Small intestine (tissue), 7 donors: ENCODE data around the gene MARCHF9. TPM values are rescaled to one million over a fixed set of nuclear protein-coding genes. Genes with fewer than 3 reads are reported as not detected.

Experiments
- DNase-seq, 2 donors: peaks; one replicate each; pipeline versions ENCODE4 v3.0.0 to v3.0.0-alpha.2; 2013
- FAIRE-seq: peaks from 2 replicates; lab custom pipeline; 2012; peaks lifted over from hg19 to GRCh38; lab: Jason Lieb, UNC
- H3K27ac ChIP-seq, 3 donors: one replicate each; pipeline ENCODE4 v1.5.1; 2013; ENCODE audit warnings: low read length in 2 of 3, mild to moderate bottlenecking in 2 of 3, control low read depth in 1 of 3, inconsistent platforms in 1 of 3, low read depth in 1 of 3, moderate library complexity in 1 of 3
- H3K27me3 ChIP-seq, 3 donors: one replicate each; pipeline ENCODE4 v1.6.1; 2013; ENCODE audit warnings: low read length in 3 of 3, inconsistent platforms in 1 of 3; ENCODE audit not compliant: control insufficient read depth in 3 of 3, insufficient read depth in 3 of 3
- H3K36me3 ChIP-seq, 3 donors: one replicate each; pipeline ENCODE4 v1.6.1; 2013; ENCODE audit warnings: low read length in 3 of 3, inconsistent platforms in 1 of 3, low read depth in 1 of 3, mild to moderate bottlenecking in 1 of 3, moderate library complexity in 1 of 3; ENCODE audit not compliant: control insufficient read depth in 3 of 3, insufficient read depth in 2 of 3
- H3K4me1 ChIP-seq, 3 donors: one replicate each; pipeline ENCODE4 v1.6.1; 2013; ENCODE audit warnings: low read length in 2 of 3, inconsistent platforms in 1 of 3, low read depth in 1 of 3, mild to moderate bottlenecking in 1 of 3, moderate library complexity in 1 of 3; ENCODE audit not compliant: control insufficient read depth in 3 of 3, insufficient read depth in 2 of 3
- H3K4me3 ChIP-seq, 3 donors: one replicate each; pipeline ENCODE4 v1.5.1; 2013; ENCODE audit warnings: low read length in 3 of 3, control low read depth in 1 of 3, inconsistent platforms in 1 of 3, low read depth in 1 of 3, mild to moderate bottlenecking in 1 of 3, moderate library complexity in 1 of 3
- H3K9me3 ChIP-seq, 2 donors: one replicate each; pipeline ENCODE4 v1.6.1; 2013; ENCODE audit warnings: low read depth in 1 of 2, low read length in 1 of 2; ENCODE audit not compliant: control insufficient read depth in 2 of 2, insufficient read depth in 1 of 2
- WGBS, 3 donors: extraction: QIAGEN DNeasy Blood & Tissue Kit; methylation state at CpG; one replicate each; pipeline ENCODE4 v1.1.7; 2013; 5-methylcytosine and 5-hydroxymethylcytosine counted together
- polyA plus RNA-seq, 4 donors: library from polyadenylated mRNA; stranded (reverse) in 3 of 4; unstranded in 1 of 4; fragments of 200-250 nt in 3 of 4; fragments of 120-200 nt in 1 of 4; gene quantifications; one replicate each; pipeline versions ENCODE4 v1.2.1 to v1.2.3, GENCODE V29; 2013
- donor health status: healthy with polysubstance abuse.
- donor health status: control.
- donor health status: control.
- donor health status: Bipolar disorder and iron deficiency.
- donor health status: healthy.

MARCHF9 gene
- polyA plus RNA-seq, 4 donors: 8.4 to 29.2 (median 11.4) TPM

- Histone ChIP-seq H3K4me1 (peaks cover under 1 to 3% (median 3%) of the 10 kb centered on the region in 3 donors), H3K36me3 (no peaks in the 10 kb centered on the region), H3K9me3 (peaks cover 0 to 6% of the 10 kb centered on the region in 2 donors), H3K27ac (no peak overlapping the region), H3K4me3 (no peak overlapping the region), H3K27me3 (peaks cover 3 to 79% (median 8%) of the 10 kb centered on the region in 3 donors)
- 19 to 36% (median 34%) methylated on average over 7 of the region's 7 CpGs for WGBS, 3 donors
- no peak for DNase-seq
- no peak for FAIRE-seq
Observed at GRCh38 chr12:57739387-57739786, 15.5 kb upstream of the MARCHF9 start.

GRCh38 chr12:57739914-57740538 lies 14.9 kb upstream of the MARCHF9 start:
- DNase-seq (no peak), FAIRE-seq (no peak)
- H3K36me3 ChIP-seq: no peaks in the 10 kb centered on the region
- no peak overlapping the region for H3K27ac ChIP-seq
- peaks cover 3 to 73% (median 8%) of the 10 kb centered on the region in 3 donors for H3K27me3 ChIP-seq
- 30 to 45% (median 40%) methylated on average over 9 to 10 of the region's 10 CpGs for WGBS, 3 donors
- peaks cover 0 to 6% of the 10 kb centered on the region in 2 donors for H3K9me3 ChIP-seq
- H3K4me1 ChIP-seq: peaks cover 2 to 3% (median 3%) of the 10 kb centered on the region in 3 donors
- H3K4me3 ChIP-seq: no peak overlapping the region

GRCh38 chr12:57740656-57741412 lies 14.1 kb upstream of the MARCHF9 start:
- peak overlapping the region in 1 of 3 donors; percentile 46 for H3K4me3 ChIP-seq
- peak in 1 of 2 donors; percentile 64 for DNase-seq
- peaks cover 4 to 7% (median 6%) of the 10 kb centered on the region in 3 donors for H3K4me1 ChIP-seq
- FAIRE-seq: no peak
- peaks cover 3 to 65% (median 8%) of the 10 kb centered on the region in 3 donors for H3K27me3 ChIP-seq
- no peaks in the 10 kb centered on the region for H3K36me3 ChIP-seq
- 57 to 68% (median 60%) methylated on average over 5 of the region's 5 CpGs for WGBS, 3 donors
- H3K27ac ChIP-seq: no peak overlapping the region
- H3K9me3 ChIP-seq: peaks cover 0 to 6% of the 10 kb centered on the region in 2 donors

- 45 to 65% (median 56%) methylated on average over 1 of the region's 1 CpG for WGBS, 3 donors
- no peaks in the 10 kb centered on the region for H3K36me3 ChIP-seq
- peak overlapping the region in 1 of 3 donors; percentile 46 for H3K4me3 ChIP-seq
- peaks cover 5 to 7% (median 6%) of the 10 kb centered on the region in 3 donors for H3K4me1 ChIP-seq
- no peak overlapping the region for H3K27ac ChIP-seq
- H3K9me3 ChIP-seq: peaks cover 0 to 5% of the 10 kb centered on the region in 2 donors
- no peak for FAIRE-seq
- H3K27me3 ChIP-seq: peaks cover 3 to 59% (median 7%) of the 10 kb centered on the region in 3 donors
- DNase-seq: no peak
Observed at GRCh38 chr12:57741413-57741789, 13.5 kb upstream of the MARCHF9 start.

GRCh38 chr12:57741844-57742738 lies 12.8 kb upstream of the MARCHF9 start:
- Histone ChIP-seq H3K4me1 (peaks cover 5 to 7% (median 6%) of the 10 kb centered on the region in 3 donors), H3K9me3 (peaks cover 0 to 2% of the 10 kb centered on the region in 2 donors), H3K4me3 (peak overlapping the region in 1 of 3 donors; percentile 46), H3K36me3 (peaks cover 0 to 5% (median 0%) of the 10 kb centered on the region in 3 donors), H3K27ac (peak overlapping the region in 1 of 3 donors; percentile 42), H3K27me3 (peaks cover 3 to 52% (median 5%) of the 10 kb centered on the region in 3 donors)
- 39 to 42% (median 41%) methylated on average over 14 of the region's 14 CpGs for WGBS, 3 donors
- FAIRE-seq: no peak
- DNase-seq: peak in 1 of 2 donors; percentile 52

- H3K9me3 ChIP-seq: no peaks in the 10 kb centered on the region
- no peak for DNase-seq
- H3K4me1 ChIP-seq: peaks cover 5 to 7% (median 6%) of the 10 kb centered on the region in 3 donors
- H3K27me3 ChIP-seq: peaks cover 3 to 38% (median 5%) of the 10 kb centered on the region in 3 donors
- FAIRE-seq: no peak
- H3K36me3 ChIP-seq: peaks cover 0 to 16% (median 8%) of the 10 kb centered on the region in 3 donors
- peak overlapping the region in 1 of 3 donors; percentile 99 for H3K27ac ChIP-seq
- no peak overlapping the region for H3K4me3 ChIP-seq
- WGBS, 3 donors: 71 to 92% (median 81%) methylated on average over 2 of the region's 2 CpGs
Observed at GRCh38 chr12:57743769-57744168, 11.1 kb upstream of the MARCHF9 start.

- Histone ChIP-seq H3K27ac (peak overlapping the region in 2 of 3 donors; percentile 86 to 99), H3K4me3 (peak overlapping the region; percentile 67 to 75 (median 74)), H3K27me3 (peaks cover 3 to 33% (median 3%) of the 10 kb centered on the region in 3 donors), H3K4me1 (peaks cover 5 to 7% (median 6%) of the 10 kb centered on the region in 3 donors), H3K36me3 (peaks cover 0 to 21% (median 11%) of the 10 kb centered on the region in 3 donors), H3K9me3 (no peaks in the 10 kb centered on the region)
- FAIRE-seq (no peak), DNase-seq (no peak)
- WGBS, 3 donors: 7 to 11% (median 10%) methylated on average over 20 to 21 of the region's 21 CpGs
Observed at GRCh38 chr12:57744194-57744776, 10.6 kb upstream of the MARCHF9 start.
